Keratinocyte (primary cell): ENCODE data around the gene PRR13.

Experiments used
- CTCF ChIP-seq, 3 experiments: IDR thresholded peaks in 1 of 3; conservative IDR thresholded peaks in 1 of 3; optimal IDR thresholded peaks in 1 of 3; 2 replicates in 2 of 3; 3 replicates in 1 of 3; pipeline versions ENCODE3 to v1.5.1; 2011; ENCODE audit warnings: low read length in 3 of 3, mild to moderate bottlenecking in 3 of 3, moderate library complexity in 2 of 3, control low read depth in 1 of 3, inconsistent platforms in 1 of 3; ENCODE audit not compliant: insufficient read depth in 2 of 3; ENCODE audit errors: extremely low read depth in 1 of 3
- EZH2 ChIP-seq: IDR thresholded peaks from one replicate; pipeline ENCODE4 v1.6.1; 2012; ENCODE audit warnings: inconsistent platforms, mild to moderate bottlenecking, low read length, moderate library complexity

GRCh38 chr12:53454707-53455106 lies 13.2 kb downstream of the PRR13 start:
- TF ChIP-seq EZH2 (no peak), CTCF (optimal IDR thresholded peaks at IDR 0.05 in 1 of 3, IDR thresholded peaks at IDR 0.05 in 1 of 3, conservative IDR thresholded peaks at IDR 0.05 in 1 of 3; ENCODE audit: extremely low read depth in 1 of 3, insufficient read depth in 2 of 3, low read length in 3 of 3) (no peak)
